Stimulated activated CD8-positive, alpha-beta memory T cell treated with anti-CD3 and anti-CD28 coated beads, Interleukin-7, amount 100 ng/mL, for 1 hour (primary cell): ENCODE results near the gene ACAP3.
"Not testable (repeated sequence)": the region's sequence is repeated elsewhere in the genome, so short reads cannot be mapped to it uniquely, and the experiment has no call there.

Source experiments
- DNase-seq, 2 donors: peaks; one replicate each; pipeline ENCODE4 v3.0.0-alpha.2; 2020; ENCODE audit warnings: low read depth in 2 of 2

Gene ACAP3

DNA sequence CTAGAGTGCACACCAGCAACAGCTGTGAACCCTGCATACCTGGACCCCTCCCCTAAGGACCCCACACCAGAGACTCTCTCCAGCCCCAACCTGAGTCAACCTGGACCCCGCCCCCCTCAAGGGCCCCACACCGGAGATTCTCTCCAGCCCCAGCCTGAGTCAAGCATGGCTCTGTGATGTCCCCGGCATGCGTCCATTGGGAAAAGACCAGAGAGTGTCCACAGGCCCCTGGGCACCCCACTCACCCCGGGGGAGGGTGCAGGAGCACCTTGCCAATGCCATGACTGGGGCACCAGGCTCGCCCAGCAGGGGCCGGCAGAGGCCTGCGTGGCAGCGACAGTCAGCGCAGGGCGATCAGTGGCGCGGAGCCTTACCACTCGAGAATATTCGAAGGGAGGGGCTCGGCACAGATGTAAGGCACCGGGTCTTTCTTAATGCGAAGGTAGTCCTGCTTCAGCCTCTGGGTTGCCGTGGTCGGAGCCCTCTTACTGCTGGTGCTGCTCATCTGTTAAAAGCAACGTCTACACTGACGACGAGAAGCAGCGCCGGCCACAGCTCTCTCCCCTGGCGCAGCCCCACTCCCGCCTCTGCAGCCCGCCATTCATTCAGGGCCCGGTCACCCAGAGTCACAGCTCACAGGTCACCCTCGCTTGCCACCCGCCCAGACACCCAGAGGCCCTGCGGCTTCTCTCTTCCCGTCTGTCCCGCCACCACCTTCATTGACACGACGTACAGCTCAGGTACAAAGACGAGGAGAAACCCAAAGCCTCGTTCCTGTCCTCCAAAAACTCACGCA lies 40.0 kb downstream of the ACAP3 start:
- DNase-seq: no peak

DNA sequence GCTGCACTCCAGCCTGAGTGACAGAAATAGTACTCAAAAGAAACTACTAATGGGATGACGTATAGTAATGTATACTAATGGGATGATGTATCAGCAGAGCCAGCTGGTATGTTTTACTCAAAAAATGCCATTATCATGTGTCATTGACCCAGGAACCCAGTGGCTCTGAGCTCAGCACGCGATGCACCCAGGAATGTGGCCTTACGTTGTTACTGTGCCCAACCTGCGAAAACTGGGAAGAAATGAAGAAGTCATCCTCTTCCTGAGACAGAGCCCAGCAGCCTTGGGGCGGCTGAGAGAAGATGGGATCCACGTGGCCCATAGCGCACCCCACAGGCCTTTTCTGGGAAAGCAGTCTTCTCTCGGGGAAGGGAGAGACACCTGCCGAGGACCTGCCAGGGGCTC lies 42.9 kb downstream of the ACAP3 start:
- no peak for DNase-seq

DNA sequence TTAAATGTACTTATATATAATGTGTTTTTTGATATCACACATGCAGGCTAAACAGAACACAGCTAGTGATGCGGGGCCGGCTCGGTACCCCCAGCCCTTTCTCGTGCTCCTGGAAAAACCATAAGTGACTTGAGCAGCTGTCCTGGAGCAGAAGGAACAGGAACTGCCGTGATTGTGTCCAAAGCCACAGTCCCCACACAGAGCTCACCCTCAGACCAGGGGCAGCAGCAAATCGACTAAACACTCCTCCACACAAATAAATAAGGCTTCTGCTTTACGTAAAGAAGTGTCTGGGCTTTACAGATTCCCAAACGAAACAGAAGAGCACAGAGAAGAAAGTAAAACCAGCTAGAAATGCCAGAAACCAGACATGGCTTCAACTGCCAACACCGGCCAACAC lies 43.7 kb downstream of the ACAP3 start:
- DNase-seq: no peak

DNA sequence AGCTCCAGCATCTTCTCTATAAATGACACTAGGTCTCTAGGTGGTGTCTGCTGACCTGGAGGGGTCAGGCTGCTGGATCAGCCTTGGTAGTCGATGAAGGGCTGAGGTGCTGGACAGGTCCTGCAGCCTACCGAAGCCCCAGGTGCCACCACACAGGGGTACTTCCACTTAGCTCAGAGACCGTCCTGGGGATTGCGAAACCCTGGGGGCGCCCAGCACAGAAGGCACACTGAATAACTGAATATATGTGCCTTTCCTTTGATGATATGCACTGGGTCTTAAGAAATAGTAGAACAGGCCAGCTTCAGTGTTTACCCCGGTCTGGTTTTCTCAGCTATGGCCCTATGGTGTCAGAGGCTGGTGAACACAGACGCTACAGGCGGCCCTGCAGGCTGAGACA lies 45.0 kb downstream of the ACAP3 start:
- no peak for DNase-seq

DNA sequence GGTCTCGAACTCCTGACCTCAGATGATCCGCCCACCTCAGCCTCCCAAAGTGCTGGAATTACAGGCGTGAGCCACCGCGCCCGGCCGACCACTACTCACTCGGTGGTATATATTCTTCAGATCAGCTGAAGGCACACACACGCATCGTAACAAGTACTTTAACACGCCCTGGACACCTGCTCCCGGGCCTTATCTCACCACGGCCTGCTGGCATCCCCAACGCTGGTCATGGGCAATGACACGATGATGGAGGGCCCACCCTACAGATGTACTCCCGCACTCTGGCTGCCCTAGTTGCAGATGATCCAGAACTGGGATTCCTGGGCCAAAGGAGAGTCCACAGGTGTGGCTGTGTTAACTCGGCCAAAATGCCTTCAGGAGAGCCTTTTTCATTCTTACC lies 45.7 kb downstream of the ACAP3 start:
- no peak for DNase-seq

DNA sequence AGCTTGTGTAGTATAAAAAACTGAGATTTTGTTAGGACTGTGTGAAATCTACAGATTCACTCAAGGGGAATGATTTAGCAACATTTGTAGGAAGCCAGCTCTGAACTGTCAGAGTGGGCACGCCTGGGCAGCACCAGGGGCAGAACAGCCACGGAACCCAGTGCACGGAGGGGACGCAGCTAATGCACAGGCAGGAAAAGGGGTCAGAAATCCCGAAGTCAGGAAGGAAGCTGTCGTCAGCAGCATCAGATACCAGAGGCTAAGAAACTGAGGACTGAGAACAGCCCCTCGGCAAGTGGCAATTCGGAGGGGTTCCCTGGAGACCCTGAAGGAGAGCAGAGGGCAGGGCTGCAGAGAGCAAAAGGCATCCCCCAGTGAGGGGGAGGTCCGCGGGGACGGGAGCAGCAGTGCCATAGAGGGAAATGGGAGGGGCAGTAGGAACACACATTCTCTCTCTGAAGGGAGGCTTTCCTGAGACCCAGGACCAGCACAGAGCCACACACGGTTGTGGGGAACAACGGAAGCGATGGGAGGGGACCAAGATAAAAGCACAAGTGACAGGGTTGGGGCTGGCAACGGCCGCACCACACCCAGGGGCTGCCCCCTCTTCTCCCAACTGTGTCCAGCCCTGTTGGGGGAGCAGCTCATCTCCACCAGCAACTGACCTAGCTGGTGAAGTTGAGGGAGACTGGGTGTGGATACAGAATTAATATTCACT lies 46.7 kb downstream of the ACAP3 start:
- DNase-seq: no peak

DNA sequence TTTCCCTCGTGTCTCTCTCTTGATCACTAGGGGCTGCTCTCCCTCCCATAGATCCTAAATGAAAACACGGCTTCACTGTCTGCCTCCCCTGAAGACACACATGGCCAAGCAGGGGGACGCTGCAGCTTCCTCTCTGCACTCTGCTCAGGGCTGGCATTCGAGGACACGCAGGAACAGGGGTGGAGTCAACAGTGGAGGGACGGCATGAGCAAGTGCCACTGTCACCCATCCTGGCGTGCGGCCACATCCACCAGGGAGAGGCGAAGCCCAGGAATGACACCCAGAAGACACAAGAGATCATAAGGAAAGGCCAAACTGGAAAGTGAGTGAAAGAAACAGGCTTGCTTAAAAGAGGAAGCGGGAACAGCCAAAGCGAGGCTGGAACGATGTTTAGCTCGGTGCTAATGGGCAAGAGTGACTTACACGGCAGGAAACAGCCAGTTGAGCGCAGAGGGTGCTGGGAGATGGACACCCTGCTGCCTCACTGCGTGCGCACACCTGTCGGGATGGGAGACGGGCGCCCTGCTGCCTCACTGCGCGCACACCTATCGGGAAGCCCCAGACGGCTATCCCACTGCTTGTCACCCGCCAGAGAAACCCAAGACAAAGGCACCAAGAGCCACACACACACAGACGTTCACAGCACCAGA lies 47.7 kb downstream of the ACAP3 start:
- DNase-seq: no peak

DNA sequence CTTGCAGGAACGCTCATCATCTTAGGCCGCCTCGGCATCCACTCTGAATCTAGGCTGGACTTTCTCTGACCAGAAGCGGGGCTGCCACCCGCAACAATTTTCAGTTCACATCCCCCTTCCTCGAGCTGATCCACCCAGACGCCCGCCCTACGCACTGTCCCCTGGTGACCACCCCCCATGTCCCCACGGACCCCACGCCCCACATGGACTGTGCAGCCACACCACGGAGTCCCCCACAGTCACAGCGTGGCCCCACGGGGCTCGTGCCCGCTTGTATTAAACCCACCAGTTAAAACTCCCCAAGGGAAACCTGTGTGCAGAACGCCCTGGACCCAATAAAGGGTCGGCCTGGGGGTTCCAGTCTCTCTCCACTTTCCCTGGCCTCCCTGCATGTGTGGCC lies 48.2 kb downstream of the ACAP3 start:
- no peak for DNase-seq

DNA sequence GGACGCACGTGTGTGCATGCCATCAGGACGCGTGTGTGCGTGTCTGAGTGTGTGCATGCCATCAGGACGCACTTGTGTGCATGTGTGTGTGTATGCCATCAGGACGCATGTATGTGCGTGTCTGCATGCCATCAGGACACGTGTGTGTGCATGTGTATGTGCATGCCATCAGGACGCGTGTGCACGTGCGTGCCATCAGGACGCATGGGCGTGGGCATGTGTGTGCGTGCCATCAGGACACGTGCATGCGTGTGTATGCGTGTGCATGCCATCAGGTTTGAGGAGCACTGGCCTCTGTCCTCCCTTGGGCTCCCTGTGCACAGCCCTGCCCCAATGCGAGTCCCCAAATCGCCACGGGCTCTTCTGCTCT lies 48.6 kb downstream of the ACAP3 start:
- DNase-seq: no peak

DNA sequence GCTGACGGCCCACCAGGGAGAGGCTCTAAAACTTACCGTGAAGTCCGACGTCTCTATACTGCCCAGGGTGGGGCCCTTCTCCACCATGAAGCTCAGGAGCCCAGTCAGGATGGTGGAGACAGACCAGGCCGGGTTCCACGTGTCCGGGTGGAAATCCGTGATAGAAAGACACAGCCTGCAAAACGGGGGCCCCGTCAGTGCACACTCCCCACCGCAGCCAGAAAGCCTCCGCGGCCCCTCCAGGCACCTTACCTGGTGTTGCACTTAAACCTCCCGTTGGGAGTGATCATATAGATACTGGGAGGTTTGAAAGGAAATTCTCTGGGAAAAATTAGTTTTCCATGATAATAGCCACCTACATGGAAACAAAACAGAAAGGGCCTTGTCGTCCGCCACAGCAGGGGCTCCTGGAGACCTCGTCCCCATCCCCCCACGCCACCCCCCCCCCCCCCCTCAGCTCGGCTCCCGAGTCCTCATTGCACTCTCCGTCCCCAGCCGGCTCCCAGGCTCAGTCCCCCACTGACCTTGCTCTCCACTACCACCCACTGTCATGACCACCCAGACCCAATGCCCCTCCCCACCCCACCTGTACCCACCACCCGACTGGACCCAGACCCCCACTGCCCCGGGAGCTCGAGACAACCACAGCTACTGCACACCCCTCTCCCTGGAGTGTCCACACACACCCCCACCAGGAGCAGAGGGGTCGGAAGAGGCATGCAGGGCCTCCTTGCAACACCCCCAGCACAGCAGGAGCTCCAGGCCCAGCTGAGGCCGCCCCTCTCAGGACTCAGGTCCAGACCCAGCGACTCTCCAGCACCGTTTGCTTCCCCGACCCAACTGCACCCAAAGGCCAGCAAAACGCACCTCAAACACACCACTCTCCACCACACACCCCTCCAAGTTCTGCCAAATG lies 50.5 kb downstream of the ACAP3 start:
- DNase-seq: no peak

DNA sequence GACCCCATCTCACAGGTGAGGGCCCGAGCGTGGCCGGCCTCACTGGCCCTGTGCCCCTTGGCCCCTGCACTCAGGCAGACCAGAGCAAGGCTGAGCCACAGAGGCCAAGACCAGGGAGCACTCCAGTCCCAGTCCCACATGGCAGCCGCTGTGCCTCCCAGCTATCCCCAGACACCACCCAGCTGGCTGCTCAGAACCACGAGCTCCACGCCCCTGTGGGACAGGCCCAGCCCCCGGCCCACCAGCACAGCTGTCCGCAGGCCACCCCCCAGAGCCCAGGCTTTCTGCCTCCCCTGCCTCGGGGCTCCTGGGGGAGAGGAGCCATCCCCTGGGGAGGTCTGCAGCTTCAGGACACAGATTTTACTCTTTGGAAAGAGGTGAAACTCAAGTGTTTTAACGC lies 52.1 kb downstream of the ACAP3 start:
- no peak for DNase-seq

DNA sequence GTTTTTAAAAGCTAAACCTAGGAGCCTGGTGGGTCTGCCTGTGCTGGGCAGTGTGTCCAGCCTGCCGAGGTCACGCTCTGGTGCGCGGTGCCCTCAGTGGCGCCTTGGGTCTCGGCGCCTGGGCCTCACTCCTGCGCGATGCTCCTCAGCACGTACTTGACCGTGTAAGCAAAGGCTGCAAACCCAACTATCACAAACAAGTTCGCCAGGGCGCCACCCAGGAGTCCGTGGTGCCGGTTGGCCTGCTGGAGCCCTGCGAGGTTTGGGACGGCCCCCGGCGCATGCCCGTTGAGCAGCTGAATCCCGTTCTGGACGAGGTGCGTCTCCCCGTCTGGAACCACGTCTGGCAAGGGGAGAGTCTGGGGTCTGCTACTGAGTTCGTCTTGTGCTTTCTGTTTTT lies 52.7 kb downstream of the ACAP3 start:
- no peak for DNase-seq

DNA sequence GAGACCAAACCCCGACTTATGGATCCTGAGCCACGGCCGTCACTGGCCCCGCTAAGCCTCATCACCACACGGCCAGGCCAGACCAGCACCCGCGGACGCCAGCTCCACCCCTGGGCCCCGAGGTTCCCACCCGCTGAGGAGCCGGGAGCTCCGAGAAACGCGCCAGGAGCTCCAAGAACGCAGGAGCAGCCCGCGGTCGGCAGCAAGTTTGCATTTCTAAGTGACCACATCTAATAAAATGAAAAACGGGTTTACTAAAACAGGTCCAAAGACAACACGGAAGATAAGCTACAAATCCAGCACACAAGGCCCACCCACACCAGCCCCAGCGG lies 53.1 kb downstream of the ACAP3 start:
- no peak for DNase-seq

DNA sequence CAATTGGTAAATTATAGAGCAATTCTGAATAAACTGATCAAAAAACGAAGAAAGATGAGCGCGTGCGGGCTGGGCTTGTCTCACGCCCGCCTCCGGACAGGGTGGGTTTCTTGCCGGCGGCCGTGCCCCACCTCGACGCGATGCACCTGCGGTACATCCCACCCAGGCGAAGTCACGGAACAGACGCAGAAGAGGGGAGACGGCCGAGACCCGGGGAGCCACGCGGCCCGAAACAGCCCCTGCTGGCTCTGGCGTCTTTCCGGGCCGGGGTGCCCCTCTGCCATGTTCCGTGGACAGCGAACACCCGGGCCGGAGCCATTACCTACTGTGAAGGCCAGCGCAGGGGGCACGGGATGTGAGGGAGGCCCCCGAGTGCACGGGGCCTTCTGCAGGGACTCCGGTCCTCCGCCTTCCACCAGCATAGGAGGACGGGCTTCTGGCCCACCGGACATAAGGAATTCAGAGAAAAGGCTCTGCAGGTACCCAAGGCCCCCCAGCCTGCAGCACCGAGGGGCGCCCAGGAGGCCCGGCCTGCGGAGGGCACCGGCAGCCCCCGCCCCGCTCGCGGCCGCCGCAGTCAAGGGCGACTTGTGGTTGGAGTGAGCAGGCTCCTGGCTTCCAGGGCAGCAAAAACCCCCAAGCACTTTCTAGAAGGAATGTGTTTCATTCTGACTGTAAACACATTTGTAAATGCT lies 53.6 kb downstream of the ACAP3 start:
- DNase-seq: no peak

DNA sequence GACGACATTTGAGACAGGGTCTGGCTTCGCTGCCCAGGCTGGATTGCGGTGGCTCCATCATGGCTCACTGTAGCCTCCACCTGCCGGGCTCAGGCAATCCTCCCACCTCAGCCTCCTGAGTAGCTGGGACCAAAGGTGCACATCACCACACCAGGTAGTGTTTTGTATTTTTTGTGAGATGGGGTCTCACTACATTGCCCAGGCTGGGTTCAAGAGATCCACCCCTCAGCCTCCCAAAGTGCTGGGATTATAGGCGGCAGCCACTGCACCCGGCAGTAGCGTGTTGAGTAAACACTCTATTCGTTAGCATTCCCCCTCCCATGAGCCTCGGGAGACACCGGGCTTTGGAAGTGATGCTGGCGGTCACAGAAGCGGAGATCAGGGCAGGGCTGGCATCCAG lies 54.4 kb downstream of the ACAP3 start:
- DNase-seq: no peak

DNA sequence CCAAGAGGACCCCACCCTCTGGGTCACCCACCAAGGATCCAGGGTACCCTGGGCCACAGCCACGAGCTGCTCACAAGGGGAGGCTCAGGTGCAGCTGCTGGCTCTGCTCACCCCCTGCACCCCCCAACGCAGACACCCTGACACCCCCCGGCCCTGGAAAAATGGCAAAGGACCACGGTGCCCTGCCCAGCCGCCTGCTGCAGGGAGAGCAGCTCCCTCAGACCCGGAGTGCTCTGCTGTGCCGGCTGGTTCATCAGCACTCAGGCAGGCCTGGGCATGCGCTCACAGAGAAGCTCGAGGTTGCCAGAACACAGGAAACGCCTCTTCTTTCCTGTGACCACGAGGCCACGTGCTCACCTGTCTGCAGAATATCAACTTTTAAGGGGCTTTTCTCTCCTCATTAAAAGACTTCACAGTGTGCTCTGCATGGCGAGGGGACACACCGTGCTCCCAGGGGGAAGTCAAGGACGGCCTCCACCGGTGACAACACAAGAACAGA lies 56.9 kb downstream of the ACAP3 start:
- peak; percentile 31 to 41 for DNase-seq

DNA sequence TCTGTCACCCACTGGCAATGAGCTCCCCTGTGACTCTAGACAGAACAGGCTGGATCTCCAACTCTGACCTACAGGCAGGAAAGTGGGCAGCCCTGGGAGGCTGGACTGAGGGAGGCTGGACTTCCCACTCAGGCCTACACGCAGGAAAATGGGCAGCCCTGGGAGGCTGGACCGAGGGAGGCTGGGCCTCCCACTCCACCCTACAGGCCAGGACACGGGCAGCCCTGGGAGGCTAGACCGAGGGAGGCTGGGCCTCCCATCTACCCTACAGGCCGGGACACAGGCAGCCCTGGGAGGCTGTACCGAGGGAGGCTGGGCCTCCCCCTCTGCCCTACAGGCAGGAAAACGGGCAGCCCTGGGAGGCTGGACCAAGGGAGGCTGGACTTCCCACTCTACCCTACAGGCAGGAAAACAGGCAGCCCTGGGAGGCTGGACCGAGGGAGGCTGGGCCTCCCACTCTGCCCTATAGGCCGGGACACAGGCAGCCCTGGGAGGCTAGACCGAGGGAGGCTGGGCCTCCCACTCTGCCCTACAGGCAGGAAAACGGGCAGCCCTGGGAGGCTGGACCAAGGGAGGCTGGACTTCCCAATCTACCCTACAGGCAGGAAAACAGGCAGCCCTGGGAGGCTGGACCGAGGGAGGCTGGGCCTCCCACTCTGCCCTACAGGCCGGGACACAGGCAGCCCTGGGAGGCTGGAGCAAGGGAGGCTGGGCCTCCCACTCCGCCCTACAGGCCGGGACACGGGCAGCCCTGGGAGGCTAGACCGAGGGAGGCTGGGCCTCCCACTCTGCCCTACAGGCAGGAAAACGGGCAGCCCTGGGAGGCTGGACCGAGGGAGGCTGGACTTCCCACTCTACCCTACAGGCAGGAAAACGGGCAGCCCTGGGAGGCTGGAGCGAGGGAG lies 59.5 kb downstream of the ACAP3 start:
- not testable (repeated sequence) for DNase-seq

DNA sequence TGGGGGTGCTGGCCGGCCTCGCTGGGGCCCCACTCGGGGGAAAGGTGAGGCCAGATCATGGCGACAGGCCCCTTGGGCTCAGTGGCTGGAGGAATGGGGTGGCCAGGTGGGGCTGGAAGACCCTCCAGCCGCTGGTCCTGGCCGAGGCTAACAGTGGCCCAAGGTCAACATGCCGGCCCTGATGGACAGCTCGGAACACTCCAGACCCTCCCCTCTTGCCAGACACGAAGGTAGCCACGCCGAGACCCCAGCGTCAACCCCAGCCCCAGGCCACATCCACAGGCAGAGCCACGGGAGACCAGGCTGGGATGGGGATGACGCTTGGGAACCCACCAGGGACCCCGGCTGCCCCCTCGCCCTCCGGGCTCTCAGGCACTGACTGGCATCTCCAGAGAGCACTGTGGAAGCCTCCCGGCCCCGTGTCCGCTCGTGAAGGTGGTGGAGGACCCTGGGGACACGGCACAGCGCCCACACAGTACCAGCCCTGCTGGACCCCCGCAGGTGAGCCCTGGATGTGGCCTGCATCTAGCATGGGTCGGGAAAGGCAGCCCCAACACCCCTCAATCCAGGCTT lies 60.3 kb downstream of the ACAP3 start:
- DNase-seq: no peak

DNA sequence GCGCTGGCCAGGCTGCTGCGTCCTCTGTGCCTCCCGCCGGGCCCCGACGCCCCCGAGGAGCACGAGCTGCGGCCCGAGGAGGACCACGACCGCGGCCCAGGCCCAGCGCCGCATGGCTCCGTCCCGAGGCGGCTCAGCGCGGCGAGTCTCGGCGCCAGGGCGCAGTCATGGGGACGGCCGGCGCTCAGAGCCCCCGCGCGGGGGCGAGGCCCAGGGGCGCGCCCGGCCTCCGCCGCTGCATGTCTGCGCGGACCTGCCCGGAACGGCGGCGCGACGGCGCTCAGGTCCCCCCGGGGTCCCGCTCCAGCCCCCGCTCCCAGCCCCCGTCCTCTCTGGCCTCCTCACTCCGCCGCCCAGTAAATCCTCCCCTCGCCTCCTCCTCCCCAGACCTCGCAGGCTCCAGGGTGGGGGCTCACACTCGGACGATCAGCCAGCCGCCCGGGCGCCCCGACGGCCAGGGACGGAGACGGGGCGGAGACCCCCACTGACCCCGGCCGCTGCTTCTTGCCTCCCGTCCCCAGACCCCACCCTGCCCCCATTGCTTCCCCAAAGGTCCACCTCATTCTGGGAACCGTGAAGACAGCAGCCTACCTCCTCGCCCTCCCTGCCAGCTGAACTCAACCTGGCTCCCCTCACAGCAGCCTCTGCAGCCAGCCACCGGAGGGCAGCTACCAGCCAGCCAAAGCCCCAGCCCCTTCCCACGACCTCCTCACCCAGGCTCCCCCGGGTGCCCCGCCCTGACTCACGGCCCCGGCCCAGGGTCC lies 61.0 kb downstream of the ACAP3 start, which contains the start of gene C1QTNF12:
TSS of gene C1QTNF12 (minus strand) at position 146 of the 764 bp plus-strand sequence. CDS start at position 114, 32 bp downstream.
- no peak for DNase-seq
